Keratinocyte (primary cell): ENCODE data around the gene ANGPTL2.

Experiments used
- EZH2 ChIP-seq: IDR thresholded peaks from one replicate; pipeline ENCODE4 v1.6.1; 2012; ENCODE audit warnings: inconsistent platforms, mild to moderate bottlenecking, low read length, moderate library complexity
- TF ChIP-seq, protein P1 (sequence below), 3 experiments: IDR thresholded peaks in 1 of 3; conservative IDR thresholded peaks in 1 of 3; optimal IDR thresholded peaks in 1 of 3; 2 replicates in 2 of 3; 3 replicates in 1 of 3; pipeline versions ENCODE3 to v1.5.1; 2011; ENCODE audit warnings: low read length in 3 of 3, mild to moderate bottlenecking in 3 of 3, moderate library complexity in 2 of 3, control low read depth in 1 of 3, inconsistent platforms in 1 of 3; ENCODE audit not compliant: insufficient read depth in 2 of 3; ENCODE audit errors: extremely low read depth in 1 of 3

DNA sequence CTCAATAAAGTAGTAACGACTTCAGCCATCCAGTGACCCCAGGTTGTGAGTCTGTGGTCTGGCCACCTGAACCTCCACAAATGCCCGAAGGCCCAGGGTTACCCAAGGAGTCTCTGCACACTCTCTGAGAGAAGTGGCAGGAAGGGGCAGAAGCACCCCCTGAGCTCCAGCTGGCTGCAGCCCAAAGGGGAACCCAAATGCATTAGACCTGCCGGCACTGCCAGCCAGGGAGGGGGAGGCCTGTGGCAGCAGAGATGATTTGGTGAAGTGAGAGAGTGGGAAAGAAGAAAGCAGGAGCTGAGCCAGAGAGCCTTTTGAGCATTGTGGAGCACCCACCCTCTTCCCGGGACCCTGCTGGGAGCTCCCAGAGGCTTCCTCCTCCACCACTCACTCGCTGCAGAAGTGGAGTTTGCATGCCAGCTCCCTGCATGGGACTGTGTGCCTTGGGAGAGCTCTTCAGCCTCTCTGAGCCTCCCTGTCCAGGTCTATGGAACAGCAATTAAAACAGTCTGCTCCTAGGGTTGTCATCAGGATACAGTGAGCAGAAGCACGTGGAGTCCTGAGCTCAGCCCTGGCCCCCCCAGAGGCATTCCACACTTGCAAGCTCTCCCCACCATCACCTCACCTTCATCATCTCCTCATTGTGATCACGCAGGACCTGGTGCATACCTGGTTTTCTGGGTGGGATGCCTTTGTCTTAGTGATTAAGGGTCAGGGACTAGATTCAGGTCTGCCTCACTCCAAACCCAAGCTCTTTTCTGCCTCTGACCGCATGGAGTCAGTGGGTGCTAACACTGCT, 13.8 kb upstream of the ANGPTL2 start:
- TF ChIP-seq, protein P1, sequence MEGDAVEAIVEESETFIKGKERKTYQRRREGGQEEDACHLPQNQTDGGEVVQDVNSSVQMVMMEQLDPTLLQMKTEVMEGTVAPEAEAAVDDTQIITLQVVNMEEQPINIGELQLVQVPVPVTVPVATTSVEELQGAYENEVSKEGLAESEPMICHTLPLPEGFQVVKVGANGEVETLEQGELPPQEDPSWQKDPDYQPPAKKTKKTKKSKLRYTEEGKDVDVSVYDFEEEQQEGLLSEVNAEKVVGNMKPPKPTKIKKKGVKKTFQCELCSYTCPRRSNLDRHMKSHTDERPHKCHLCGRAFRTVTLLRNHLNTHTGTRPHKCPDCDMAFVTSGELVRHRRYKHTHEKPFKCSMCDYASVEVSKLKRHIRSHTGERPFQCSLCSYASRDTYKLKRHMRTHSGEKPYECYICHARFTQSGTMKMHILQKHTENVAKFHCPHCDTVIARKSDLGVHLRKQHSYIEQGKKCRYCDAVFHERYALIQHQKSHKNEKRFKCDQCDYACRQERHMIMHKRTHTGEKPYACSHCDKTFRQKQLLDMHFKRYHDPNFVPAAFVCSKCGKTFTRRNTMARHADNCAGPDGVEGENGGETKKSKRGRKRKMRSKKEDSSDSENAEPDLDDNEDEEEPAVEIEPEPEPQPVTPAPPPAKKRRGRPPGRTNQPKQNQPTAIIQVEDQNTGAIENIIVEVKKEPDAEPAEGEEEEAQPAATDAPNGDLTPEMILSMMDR (optimal IDR thresholded peaks at IDR 0.05 in 1 of 3, IDR thresholded peaks at IDR 0.05 in 1 of 3, conservative IDR thresholded peaks at IDR 0.05 in 1 of 3; ENCODE audit: extremely low read depth in 1 of 3, insufficient read depth in 2 of 3, low read length in 3 of 3): no peak
- TF ChIP-seq EZH2: no peak
